ENCODE results near the gene SGSH.

The SGSH gene

GRCh38 chr17:80222376-80223141 is 2.4 kb upstream of the SGSH start:
- ChIA-PET CTCF (interaction anchor here (0.9 kb wide), 1 partner anchor 26 kb away, joined by 3 read pairs; no protein-coding TSS in a partner anchor), POLR2A (interaction anchor here (0.6 kb wide), 1 partner anchor 228 kb away, joined by 4 read pairs; no protein-coding TSS in a partner anchor)
- no peak for DNase-seq (ENCODE audit: low read depth, low spot score)
- no peak overlapping the region for H3K4me3 ChIP-seq (ENCODE audit: low read depth, low read length)
- TF ChIP-seq CTCF (IDR thresholded peaks at IDR 0.05; ENCODE audit: insufficient read depth, low read length, missing control alignments) = no peak

- ChIA-PET CTCF (interaction anchor here (0.9 kb wide), 1 partner anchor 25 kb away, joined by 3 read pairs; no protein-coding TSS in a partner anchor), POLR2A (no interaction called here)
- TF ChIP-seq CTCF (IDR thresholded peaks at IDR 0.05; ENCODE audit: insufficient read depth, low read length, missing control alignments) = no peak
- DNase-seq (ENCODE audit: low read depth, low spot score) = no peak
- H3K4me3 ChIP-seq (ENCODE audit: low read depth, low read length) = peak overlapping the region; percentile 78
These were observed 1.4 kb upstream of the SGSH start for GRCh38 chr17:80221351-80222105.

- no peak for TF ChIP-seq CTCF (IDR thresholded peaks at IDR 0.05; ENCODE audit: insufficient read depth, low read length, missing control alignments)
- CTCF ChIA-PET = no interaction called here
- peak overlapping the region; percentile 78 for H3K4me3 ChIP-seq (ENCODE audit: low read depth, low read length)
- POLR2A ChIA-PET = no interaction called here
- no peak for DNase-seq (ENCODE audit: low read depth, low spot score)
These were observed 643 bp upstream of the SGSH start for GRCh38 chr17:80220736-80221215.

GRCh38 chr17:80219763-80220053 is 425 bp downstream of the SGSH start:
- peak overlapping the region; percentile 78 for H3K4me3 ChIP-seq (ENCODE audit: low read depth, low read length)
- ChIA-PET CTCF (no interaction called here), POLR2A (interaction anchor here (2.3 kb wide), 1 partner anchor 74 kb away, joined by 8 read pairs; no protein-coding TSS in a partner anchor)
- no peak for TF ChIP-seq CTCF (IDR thresholded peaks at IDR 0.05; ENCODE audit: insufficient read depth, low read length, missing control alignments)
- no peak for DNase-seq (ENCODE audit: low read depth, low spot score)

- POLR2A ChIA-PET = interaction anchor here (2.3 kb wide), 1 partner anchor 74 kb away, joined by 8 read pairs; no protein-coding TSS in a partner anchor
- DNase-seq (ENCODE audit: low read depth, low spot score) = peak; percentile 17
These were observed 945 bp downstream of the SGSH start for GRCh38 chr17:80219013-80219762.

More at GRCh38 chr17:80219013-80219762, 945 bp downstream of the SGSH start:
- peak overlapping the region; percentile 78 for H3K4me3 ChIP-seq (ENCODE audit: low read depth, low read length)
- TF ChIP-seq CTCF (IDR thresholded peaks at IDR 0.05; ENCODE audit: insufficient read depth, low read length, missing control alignments) = no peak
- CTCF ChIA-PET = no interaction called here

All from AG04449 (cell line).